ENCODE data around the gene LIMS2. TPM values are rescaled to one million over a fixed set of nuclear protein-coding genes. Genes with fewer than 3 reads are reported as not detected.

Gene LIMS2
- total RNA-seq, 4 donors from 2014 or later = 34.5 to 198 (median 91.3) TPM

DNA sequence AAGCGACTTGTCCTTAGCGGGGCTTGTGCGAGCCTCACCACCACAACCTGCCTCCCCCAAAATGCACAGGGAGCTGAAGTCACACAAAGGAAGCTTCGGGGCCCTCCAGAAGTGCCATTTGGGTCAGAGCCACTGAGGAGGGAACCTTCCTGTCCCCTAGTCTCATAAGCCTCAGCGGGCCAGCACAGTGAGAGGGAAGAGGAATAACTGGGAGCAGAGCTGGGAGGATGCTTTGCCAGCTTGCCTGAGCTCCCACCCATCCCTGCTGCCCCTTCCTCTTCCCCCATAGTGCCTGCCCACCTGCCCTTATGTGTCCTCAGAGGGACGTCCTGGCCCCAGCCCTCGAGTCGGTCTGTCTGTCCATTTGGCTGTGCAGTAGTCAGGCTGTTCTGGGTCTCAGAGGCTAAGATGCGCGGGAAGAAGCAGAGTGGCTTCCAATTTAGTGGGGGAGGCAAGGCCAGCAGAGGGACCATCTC, 81.2 kb downstream of the LIMS2 start:
- peak; percentile 2 for DNase-seq
- H3K4me3 ChIP-seq = no peak overlapping the region
- intact Hi-C loops (cut with DNase I; ENCODE audit: low total_unique reads) = loop anchor here (5.0 kb wide), 1 partner anchor 98 kb away; no protein-coding TSS in a partner anchor

GRCh38 chr2:127593228-127594115, 81.9 kb downstream of the LIMS2 start:
- in situ Hi-C loops (cut with MboI; ENCODE audit: low pct_ligation_motif_present in 1 of 4, low pct_unique_long_range_greater_than_20kb in 1 of 4, low sequenced_read_pairs in 3 of 4) = no loop called here
- Histone ChIP-seq H3K9me3 (no peaks in the 10 kb centered on the region), H3K36me3 (no peaks in the 10 kb centered on the region), H3K4me3 (no peak overlapping the region), H3K27ac (no peak overlapping the region), H3K27me3 (no peaks in the 10 kb centered on the region), H3K4me1 (no peaks in the 10 kb centered on the region)
- WGBS, 2 donors (ENCODE audit: low coverage in 1 of 2) = 89% methylated on average over 25 of the region's 27 CpGs; no CpG with 5 or more reads in 1 of the 2 donors
- peak; percentile 5 for DNase-seq
- intact Hi-C loops (cut with DNase I; ENCODE audit: low total_unique reads) = loop anchor here (5.0 kb wide), 1 partner anchor 99 kb away; no protein-coding TSS in a partner anchor
- TF ChIP-seq POLR2AphosphoS5 (IDR thresholded peaks at IDR 0.05) (no peak), CTCF (IDR thresholded peaks at IDR 0.05) (no peak)

More for the DNA sequence above, 81.2 kb downstream of the LIMS2 start:
- no peak for TF ChIP-seq POLR2A (IDR thresholded peaks at IDR 0.05)
- no peak for TF ChIP-seq POLR2AphosphoS5 (IDR thresholded peaks at IDR 0.05)
- no peak for TF ChIP-seq CTCF (IDR thresholded peaks at IDR 0.05)
- TF ChIP-seq EP300 (IDR thresholded peaks at IDR 0.05; ENCODE audit: low read depth) = no peak
- Histone ChIP-seq H3K9me3 (no peaks in the 10 kb centered on the region), H3K27me3 (no peaks in the 10 kb centered on the region), H3K27ac (no peak overlapping the region), H3K4me1 (no peaks in the 10 kb centered on the region), H3K36me3 (peaks cover 0 to under 1% (median 0%) of the 10 kb centered on the region in 4 donors)
- in situ Hi-C loops (cut with MboI; ENCODE audit: low pct_ligation_motif_present in 1 of 4, low pct_unique_long_range_greater_than_20kb in 1 of 4, low sequenced_read_pairs in 3 of 4) = no loop called here
- WGBS, 2 donors (ENCODE audit: low coverage in 1 of 2) = 80 to 95% methylated on average over 1 to 10 of the region's 10 CpGs

DNA sequence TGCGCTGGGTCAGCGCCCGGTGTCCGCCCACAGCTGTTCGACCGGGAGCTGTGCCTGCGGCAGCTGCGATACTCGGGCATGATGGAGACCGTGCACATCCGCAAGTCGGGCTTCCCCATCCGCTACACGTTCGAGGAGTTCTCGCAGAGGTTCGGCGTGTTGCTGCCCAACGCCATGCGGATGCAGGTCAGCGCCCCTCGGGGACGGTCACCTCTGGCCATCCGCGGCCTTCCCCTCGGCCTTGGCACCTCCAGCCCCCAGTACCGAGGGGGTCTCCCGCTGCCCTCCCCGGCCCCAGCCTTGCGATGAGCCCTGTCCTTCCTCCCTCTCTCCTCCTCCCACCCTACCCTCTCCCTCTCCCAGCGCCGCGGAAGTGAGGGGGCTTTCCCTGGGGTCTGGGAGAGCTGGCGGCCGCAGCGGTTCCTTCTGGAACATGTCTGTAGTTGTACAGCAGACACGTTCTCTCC, 82.5 kb downstream of the LIMS2 start:
- intact Hi-C loops (cut with DNase I; ENCODE audit: low total_unique reads) = loop anchor here (5.0 kb wide), 1 partner anchor 100 kb away; no protein-coding TSS in a partner anchor
- Histone ChIP-seq H3K4me3 (no peak overlapping the region), H3K36me3 (no peaks in the 10 kb centered on the region), H3K9me3 (no peaks in the 10 kb centered on the region), H3K27ac (no peak overlapping the region), H3K4me1 (no peaks in the 10 kb centered on the region), H3K27me3 (no peaks in the 10 kb centered on the region)
- no peak for DNase-seq
- 99% methylated on average over 35 of the region's 37 CpGs; no CpG with 5 or more reads in 1 of the 2 donors for WGBS, 2 donors (ENCODE audit: low coverage in 1 of 2)
- no peak for TF ChIP-seq POLR2AphosphoS5 (IDR thresholded peaks at IDR 0.05)
- no peak for TF ChIP-seq POLR2A (IDR thresholded peaks at IDR 0.05)
- TF ChIP-seq EP300 (IDR thresholded peaks at IDR 0.05; ENCODE audit: low read depth) = no peak
- TF ChIP-seq CTCF (IDR thresholded peaks at IDR 0.05) = no peak
- in situ Hi-C loops (cut with MboI; ENCODE audit: low pct_ligation_motif_present in 1 of 4, low pct_unique_long_range_greater_than_20kb in 1 of 4, low sequenced_read_pairs in 3 of 4) = no loop called here

DNA sequence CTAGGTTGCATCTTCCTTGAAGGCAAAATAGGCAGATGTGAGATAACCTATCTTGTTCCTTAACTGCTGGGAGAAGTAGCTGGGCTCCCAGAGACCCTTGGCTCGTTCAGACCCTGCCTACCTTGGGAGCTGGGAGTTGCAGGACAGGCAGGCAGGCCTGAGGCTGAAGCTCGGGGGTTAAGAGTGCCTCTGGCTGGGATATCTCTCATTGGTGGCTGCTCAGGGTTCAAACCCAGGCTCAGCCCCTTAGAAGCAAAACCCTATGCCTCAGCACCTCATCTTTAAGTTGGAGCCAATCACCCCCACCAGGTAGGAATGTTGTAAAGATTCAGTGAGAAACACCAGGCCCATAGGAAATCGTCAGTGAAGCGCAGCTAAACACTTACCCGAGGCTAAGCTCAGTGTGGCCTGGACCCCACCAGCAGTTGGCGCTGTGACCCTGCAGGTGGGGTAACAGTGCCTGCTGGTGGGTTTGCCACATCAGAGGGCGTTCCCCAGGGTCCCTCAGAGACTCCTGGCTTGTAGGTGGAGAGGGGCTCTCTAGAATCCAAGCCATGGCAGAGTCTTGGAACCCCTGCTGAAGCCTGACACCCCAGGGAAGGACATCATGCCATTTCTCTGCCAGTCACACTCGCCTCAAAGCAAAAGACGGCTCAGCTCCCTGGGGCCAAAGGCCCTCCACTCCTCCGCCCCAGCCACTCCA, 84.0 kb downstream of the LIMS2 start:
- TF ChIP-seq CTCF (IDR thresholded peaks at IDR 0.05) = peak; percentile 47 to 78 (median 63)
- TF ChIP-seq POLR2A (IDR thresholded peaks at IDR 0.05) = no peak
- intact Hi-C loops (cut with DNase I; ENCODE audit: low total_unique reads) = loop anchor here (5.0 kb wide), 1 partner anchor 101 kb away; no protein-coding TSS in a partner anchor
- Histone ChIP-seq H3K36me3 (no peaks in the 10 kb centered on the region), H3K9me3 (no peaks in the 10 kb centered on the region), H3K4me3 (no peak overlapping the region), H3K27ac (no peak overlapping the region), H3K27me3 (no peaks in the 10 kb centered on the region), H3K4me1 (no peaks in the 10 kb centered on the region)
- WGBS, 2 donors (ENCODE audit: low coverage in 1 of 2) = 42 to 70% methylated on average over 2 to 7 of the region's 10 CpGs
- DNase-seq = peak; percentile 41
- in situ Hi-C loops (cut with MboI; ENCODE audit: low pct_ligation_motif_present in 1 of 4, low pct_unique_long_range_greater_than_20kb in 1 of 4, low sequenced_read_pairs in 3 of 4) = no loop called here

All from transverse colon (tissue), 4 donors.